GM19463 (cell line): Measurements from ENCODE around the gene CCDC97.
"Not testable (repeated sequence)": the region's sequence is repeated elsewhere in the genome, so short reads cannot be mapped to it uniquely, and the experiment has no call there.

Experiments used
- ATAC-seq: cut with Tn5 transposase; IDR thresholded peaks from one replicate; pipeline ENCODE4 v1.9.1; 2021; ENCODE audit warnings: mild to moderate bottlenecking, moderate library complexity; ENCODE audit not compliant: unreplicated experiment

Gene CCDC97

DNA sequence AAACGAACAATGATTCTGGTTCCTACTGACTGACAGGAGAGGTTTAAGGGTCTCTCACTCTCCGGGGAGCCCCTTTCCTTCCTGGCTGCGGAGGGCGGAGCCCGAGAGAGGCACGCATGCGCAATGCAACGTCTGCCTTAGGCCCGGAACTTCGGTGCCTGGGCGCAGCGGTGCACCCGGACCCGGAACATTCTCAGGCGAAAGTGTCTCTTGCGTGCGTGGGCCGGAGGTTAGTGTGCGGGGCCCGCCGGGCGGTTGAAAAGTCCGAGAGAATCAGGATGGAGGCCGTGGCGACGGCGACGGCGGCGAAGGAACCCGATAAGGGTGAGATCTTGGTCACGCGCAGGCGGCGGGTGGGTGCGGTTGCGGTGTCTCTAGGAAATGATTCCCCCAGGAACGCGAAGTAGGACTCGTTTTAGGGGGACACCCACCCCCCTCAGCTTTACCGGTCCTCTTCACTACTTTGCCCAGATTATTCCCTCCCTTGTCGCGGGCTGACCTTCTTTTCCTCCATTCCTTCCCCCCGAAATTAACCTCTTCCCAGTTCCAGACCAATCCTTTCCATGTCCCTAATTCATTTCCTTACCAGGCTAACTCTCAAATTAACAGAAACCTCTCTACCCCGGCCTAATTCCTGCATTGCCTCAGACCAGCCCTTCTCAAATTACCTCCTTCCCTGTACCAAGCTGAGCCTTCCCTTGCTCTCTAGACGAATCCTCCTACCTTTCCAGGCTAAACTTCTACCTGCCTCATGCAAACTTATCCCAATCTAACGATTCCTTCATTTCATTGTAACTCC is at the start of gene CCDC97:
CCDC97 (plus strand) TSS at position 140 of the 799 bp plus-strand sequence; CDS start at position 279, 139 bp downstream.
- ATAC-seq = peak; percentile 53

- no peak for ATAC-seq
Measured at GRCh38 chr19:41261474-41262190, 48.3 kb upstream of the CCDC97 start.

DNA sequence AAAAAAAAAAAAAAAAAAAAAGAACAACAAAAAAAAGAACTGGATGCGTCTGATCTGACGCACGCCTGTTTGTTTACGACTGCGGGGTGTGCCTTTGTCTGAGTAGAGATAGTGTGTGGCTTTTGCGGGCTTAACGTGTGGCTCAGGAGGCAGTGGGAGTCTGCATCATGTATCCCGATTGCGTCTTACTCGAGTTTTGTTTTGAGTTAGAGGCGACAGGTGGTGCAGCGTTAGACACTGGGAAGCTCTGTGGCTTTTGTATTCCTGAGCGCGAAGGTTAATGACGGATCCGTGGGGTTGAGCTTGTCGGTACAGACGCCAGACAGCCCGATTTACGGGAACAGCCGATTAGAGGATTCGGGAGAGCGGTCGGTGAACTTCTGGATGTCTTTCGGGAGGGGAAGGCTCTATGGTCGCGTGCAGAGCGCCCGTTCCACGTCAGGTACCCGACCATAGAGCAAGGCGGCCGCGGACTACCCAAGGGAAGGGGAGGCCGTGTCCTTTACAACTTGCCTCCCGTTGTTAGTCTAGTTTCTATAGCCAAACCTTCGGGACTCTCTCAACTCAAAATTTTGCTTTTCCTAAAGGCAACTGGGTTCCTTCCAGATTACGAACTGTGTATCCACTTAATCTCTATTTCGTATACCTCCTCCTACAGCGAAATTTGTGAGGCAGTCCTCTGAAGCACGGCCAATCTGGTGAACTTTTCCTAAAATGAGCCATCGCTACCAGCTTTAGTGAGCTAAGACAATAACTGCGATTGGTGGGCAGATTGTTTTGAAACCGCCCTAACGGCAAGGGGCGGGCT is 46.7 kb upstream of the CCDC97 start:
- ATAC-seq = no peak

DNA sequence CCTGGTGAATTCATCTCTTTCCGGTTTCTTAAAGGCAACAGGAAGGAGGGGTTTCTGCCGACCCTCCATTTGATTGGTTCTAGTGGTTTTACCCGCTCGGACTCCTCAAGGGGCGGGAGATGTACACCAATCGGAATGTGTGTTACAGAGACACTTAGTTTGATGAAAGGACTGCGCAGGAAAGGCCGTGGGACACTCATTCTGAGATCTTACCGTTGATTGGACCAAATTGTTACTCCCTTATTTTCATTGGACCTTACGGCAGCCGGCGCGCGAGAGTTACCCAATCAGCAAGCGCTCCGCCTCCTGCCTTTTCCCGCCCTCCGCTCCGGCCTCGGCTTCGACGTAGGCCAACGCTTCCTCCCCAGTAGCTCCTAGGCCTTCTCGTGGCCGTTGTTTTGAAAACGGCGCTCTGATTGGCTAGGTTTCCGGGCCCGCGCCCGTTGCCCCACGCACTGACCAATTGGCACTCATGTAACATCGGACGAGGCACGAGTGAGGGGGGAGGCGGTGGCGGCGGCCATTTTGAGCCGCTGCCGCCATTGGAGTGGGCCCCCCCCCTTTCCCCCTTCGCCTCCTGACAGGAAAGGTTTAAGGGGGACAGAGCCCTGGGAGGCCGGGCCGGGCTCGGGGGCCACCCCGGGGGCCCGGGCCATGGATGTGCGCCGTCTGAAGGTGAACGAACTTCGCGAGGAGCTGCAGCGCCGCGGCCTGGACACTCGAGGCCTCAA is 46.0 kb upstream of the CCDC97 start, which contains the start of gene HNRNPUL1:
HNRNPUL1 (plus strand) TSS at position 523 of the 731 bp plus-strand sequence; CDS start at position 655, 132 bp downstream.
- ATAC-seq = peak; percentile 63

DNA sequence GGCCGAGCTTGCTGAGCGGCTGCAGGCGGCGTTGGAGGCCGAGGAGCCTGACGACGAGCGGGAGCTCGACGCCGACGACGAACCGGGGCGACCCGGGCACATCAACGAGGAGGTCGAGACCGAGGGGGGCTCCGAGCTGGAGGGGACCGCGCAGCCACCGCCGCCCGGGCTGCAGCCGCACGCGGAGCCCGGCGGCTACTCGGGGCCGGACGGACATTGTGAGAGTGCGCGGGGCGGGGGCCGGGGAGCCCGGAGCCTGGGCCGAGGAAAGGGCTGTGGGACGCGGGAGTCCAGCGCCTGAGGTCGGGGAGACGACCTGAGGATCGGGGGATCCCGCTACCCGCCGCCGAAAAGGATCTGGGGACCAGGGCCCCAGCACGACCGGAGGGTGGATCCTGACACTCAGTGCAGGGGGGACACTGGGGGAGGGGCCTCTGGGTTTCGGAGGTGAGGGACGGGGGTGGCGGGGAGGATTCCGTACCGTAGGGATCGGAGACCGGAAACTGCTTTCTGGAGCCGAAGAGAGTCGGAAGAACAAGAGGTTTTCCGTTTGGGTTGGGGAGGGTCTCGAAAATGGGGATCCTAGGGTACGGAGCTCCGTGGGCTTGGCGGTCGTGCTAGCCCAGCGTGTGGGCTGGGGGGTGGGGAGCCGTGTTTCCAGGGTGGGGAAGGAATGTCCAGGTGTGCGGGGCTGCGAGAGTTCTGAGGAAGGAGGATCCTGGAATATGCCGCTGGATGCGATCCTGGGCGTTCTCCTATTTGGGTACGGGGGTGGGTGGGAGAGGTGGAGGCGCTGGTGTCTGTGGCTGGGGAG is 45.2 kb upstream of the CCDC97 start:
- no peak for ATAC-seq

- no peak for ATAC-seq
Measured at GRCh38 chr19:41265395-41266153, 44.4 kb upstream of the CCDC97 start.

GRCh38 chr19:41269055-41269454 is 40.9 kb upstream of the CCDC97 start:
- no peak for ATAC-seq

DNA sequence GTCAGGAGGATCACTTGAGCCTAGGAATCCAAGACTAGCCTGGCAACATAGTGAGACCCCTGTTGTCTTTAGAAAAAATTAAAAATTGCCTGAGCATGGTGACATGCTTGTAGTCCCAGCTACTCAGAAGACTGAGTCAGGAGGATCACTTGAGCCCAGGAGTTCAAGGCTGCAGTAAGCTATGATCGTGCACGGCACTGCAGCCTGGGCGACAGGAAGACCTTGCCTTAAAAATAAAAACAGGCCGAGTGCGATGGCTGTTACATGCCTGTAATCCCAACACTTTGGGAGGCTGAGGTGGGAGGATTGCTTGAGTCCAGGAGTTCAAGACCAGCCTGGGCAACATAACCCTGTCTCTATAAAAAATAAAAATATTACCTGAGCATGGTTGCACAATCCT is 40.4 kb upstream of the CCDC97 start:
- no peak for ATAC-seq

DNA sequence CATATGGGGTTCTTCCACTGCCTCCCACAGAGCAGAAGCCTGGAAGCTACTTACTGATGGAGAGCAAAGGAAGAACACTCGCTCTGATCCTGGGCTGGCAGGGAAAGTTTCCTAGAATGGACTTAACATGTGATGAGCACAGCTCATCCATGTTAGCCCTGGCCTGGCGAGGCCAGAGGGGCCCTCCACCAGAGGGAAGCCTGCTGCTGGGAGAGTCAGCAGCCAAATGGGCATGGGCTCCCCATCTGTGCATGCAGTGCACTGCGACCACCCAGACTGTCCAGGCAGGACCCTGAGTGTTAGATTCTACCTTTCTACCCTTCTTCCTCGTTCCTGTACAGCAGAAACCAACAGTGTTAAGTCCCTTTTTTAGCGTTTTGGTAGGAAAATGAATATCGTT is 36.9 kb upstream of the CCDC97 start:
- no peak for ATAC-seq

- no peak for ATAC-seq
Measured at GRCh38 chr19:41274802-41275201, 35.2 kb upstream of the CCDC97 start.

- no peak for ATAC-seq
Measured at GRCh38 chr19:41276231-41276630, 33.7 kb upstream of the CCDC97 start.

GRCh38 chr19:41278478-41278877 is 31.5 kb upstream of the CCDC97 start:
- no peak for ATAC-seq

DNA sequence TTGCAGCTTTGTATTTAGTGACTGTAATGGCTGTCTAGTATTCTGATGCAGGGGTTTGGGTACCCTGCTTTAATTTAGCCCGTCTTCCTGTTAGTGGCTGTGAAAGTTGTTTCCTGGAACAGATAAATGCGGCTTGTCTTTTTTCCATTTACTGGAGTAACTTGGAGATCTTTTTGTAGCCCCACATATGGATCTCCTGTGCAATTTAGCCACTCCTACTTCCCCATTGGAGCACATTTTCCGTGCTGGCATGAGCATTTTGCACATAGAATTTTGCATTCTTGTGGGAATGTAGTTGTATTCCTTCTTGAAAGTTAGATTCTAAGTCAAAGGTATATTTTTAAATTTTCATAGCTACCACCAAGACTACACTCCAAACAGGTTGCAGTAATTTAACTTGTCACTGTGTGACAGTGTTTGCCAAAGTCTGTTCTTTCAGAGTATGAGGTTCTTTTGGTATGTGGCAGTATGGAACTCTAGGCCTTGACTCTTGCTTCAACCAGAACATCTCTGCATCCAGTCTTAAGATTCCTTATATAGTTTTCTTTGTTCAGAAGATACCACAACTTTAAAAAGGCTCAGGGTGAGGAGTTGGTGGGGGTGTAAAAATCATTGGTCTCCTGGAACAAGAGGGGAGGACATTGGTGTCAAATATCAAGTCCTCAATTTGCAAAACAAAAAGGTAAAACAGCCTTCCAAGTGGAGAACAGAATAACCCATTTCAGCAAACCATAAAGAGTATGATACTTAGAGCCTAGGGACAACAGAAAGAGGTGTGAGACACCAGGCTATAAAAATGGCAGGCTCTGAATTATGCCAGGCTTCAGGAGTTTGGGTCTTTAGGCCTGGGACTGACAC is 21.1 kb upstream of the CCDC97 start:
- no peak for ATAC-seq

- not testable (repeated sequence) for ATAC-seq
Measured at GRCh38 chr19:41289814-41290213, 20.2 kb upstream of the CCDC97 start.

DNA sequence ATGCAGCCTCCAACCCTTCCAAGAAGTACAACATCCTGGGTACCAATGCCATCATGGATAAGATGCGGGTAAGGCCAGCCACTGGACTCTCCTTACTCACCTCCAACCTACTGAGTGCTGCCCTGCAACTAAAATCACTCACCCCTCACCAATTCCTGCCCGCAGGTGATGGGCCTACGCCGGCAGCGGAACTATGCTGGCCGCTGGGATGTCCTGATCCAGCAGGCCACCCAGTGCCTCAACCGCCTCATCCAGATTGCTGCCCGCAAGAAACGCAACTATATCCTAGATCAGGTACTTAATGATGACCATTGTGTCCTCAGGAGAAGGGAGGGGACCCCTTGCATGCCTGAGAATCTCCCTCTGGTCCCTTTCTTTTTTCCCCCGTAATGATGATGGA is 15.6 kb upstream of the CCDC97 start:
- ATAC-seq = no peak

- ATAC-seq = no peak
Measured at GRCh38 chr19:41295499-41295898, 14.5 kb upstream of the CCDC97 start.

DNA sequence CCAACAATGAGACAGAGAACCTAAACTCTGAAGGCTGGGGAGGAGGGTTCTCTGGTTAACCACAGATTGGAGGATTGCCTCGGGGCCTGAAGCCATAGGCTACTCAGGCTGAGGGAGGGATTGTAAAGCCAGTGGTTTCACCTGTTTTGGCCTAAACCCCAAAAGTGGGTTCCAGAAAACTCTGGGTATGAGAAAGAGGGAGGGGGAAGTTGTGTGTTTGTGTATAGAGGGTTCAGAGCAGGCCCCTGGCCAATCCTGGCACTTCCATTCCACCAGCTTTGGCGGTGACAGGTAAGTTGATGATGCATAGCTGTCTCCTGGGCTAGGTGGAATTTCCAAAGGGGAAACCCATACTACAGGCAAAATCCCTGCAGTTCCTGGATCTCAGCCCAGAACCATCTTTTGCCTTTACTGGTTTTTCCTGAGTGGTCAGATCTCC is 13.5 kb upstream of the CCDC97 start:
- ATAC-seq = no peak
